AG09309 (cell line): ENCODE data around the gene ADCY1.

ENCODE experiments used
- DNase-seq: peaks from one replicate; pipeline ENCODE4 v3.0.0-alpha.2; 2010; ENCODE audit warnings: low read depth
- H3K4me3 ChIP-seq: 2 replicates; pipeline ENCODE4 v1.5.1; 2011; ENCODE audit warnings: mild to moderate bottlenecking, low read depth, low read length, moderate library complexity; ENCODE audit not compliant: control insufficient read depth
- CTCF ChIP-seq: IDR thresholded peaks from 2 replicates; pipeline ENCODE4 v1.5.1; 2011; ENCODE audit warnings: mild to moderate bottlenecking, low read depth, low read length, inconsistent platforms; ENCODE audit not compliant: insufficient read depth, control insufficient read depth; ENCODE audit errors: missing control alignments

ADCY1 gene

GRCh38 chr7:45660201-45660900, 86.2 kb downstream of the ADCY1 start:
- no peak for TF ChIP-seq CTCF
- H3K4me3 ChIP-seq, result no peak overlapping the region
- no peak for DNase-seq

GRCh38 chr7:45660901-45661211, 86.7 kb downstream of the ADCY1 start:
- no peak for TF ChIP-seq CTCF

GRCh38 chr7:45661302-45661995, 87.3 kb downstream of the ADCY1 start:
- no peak overlapping the region for H3K4me3 ChIP-seq
- no peak for DNase-seq
- no peak for TF ChIP-seq CTCF

More at GRCh38 chr7:45660901-45661211, 86.7 kb downstream of the ADCY1 start:
- no peak overlapping the region for H3K4me3 ChIP-seq
- no peak for DNase-seq

- no peak overlapping the region for H3K4me3 ChIP-seq
- no peak for DNase-seq
- no peak for TF ChIP-seq CTCF
Measured at GRCh38 chr7:45662018-45662417, 87.8 kb downstream of the ADCY1 start.

- no peak overlapping the region for H3K4me3 ChIP-seq
- DNase-seq, result no peak
- no peak for TF ChIP-seq CTCF
Measured at GRCh38 chr7:45662540-45663166, 88.5 kb downstream of the ADCY1 start.

GRCh38 chr7:45663167-45663921, 89.2 kb downstream of the ADCY1 start:
- no peak for DNase-seq
- H3K4me3 ChIP-seq, result no peak overlapping the region
- TF ChIP-seq CTCF, result peak; percentile 82
